ENCODE measurements around the gene SMIM7.
A peak's percentile ranks its signal among the peaks of the same experiment; 100 is the strongest.
"Not testable (repeated sequence)": the region's sequence is repeated elsewhere in the genome, so short reads cannot be mapped to it uniquely, and the experiment has no call there.

The SMIM7 gene

DNA sequence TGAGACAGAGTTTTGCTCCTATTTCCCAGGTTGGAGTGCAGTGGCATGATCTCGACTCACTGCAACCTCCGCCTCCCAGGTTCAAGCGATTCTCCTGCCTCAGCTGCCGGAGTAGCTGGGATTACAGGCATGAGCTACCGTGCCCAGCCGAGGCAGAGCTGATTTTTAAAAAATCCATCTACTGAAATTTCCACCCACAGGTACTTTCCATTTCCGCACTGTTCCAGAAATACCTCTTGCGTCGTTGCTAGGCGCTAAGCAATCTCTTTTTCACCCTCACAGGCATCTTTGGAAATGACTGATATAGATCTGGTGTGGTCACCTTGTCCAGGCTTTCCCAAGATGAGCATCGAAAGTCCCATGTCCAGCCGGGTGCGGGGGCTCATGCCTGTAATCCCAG lies 10.3 kb upstream of the SMIM7 start:
- no peak for DNase-seq (ENCODE audit: low spot score)

DNA sequence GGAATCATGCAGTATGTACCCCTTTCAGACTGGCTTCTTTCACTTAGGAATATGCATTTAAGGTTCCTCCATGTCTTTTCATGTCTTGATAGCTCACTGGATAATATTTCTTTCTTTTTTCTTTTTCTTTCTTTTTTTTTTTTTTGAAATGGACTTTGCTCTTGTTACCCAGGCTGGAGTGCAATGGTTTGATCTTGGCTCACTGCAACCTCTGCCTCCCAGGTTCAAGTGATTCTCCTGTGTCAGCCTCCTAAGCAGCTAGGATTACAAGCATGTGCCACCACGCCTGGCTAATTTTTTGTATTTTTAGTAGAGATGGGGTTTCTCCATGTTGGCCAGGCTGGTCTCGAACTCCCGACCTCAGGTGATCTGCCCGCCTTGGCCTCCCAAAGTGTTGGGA lies 8.8 kb upstream of the SMIM7 start:
- H3K27ac ChIP-seq; DNase-seq (ENCODE audit: low spot score); H3K4me3 ChIP-seq: not testable (repeated sequence)

More for the DNA sequence above, 10.3 kb upstream of the SMIM7 start:
- Histone ChIP-seq H3K27ac (no peak overlapping the region), H3K4me3 (no peak overlapping the region)
- TF ChIP-seq, protein P1, sequence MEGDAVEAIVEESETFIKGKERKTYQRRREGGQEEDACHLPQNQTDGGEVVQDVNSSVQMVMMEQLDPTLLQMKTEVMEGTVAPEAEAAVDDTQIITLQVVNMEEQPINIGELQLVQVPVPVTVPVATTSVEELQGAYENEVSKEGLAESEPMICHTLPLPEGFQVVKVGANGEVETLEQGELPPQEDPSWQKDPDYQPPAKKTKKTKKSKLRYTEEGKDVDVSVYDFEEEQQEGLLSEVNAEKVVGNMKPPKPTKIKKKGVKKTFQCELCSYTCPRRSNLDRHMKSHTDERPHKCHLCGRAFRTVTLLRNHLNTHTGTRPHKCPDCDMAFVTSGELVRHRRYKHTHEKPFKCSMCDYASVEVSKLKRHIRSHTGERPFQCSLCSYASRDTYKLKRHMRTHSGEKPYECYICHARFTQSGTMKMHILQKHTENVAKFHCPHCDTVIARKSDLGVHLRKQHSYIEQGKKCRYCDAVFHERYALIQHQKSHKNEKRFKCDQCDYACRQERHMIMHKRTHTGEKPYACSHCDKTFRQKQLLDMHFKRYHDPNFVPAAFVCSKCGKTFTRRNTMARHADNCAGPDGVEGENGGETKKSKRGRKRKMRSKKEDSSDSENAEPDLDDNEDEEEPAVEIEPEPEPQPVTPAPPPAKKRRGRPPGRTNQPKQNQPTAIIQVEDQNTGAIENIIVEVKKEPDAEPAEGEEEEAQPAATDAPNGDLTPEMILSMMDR (IDR thresholded peaks at IDR 0.05), result no peak

DNA sequence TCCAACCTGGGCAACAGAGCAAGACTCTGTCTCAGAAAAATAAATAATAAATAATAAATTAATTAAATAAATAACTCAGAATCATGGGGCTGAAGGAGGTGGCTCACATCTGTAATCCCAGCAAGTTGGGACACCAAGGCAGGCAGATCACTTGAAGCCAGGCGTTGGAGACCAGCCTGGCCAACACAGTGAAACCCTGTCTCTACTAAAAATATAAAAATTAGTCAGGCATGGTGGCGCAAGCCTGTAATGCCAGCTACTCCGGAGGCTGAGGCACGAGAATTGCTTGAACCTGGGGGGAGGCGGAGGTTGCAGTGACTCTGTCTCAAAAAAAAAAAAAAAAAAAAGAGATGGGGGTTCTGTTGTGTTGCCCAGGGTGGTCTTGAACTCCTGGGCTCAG lies 8.2 kb upstream of the SMIM7 start:
- TF ChIP-seq, protein P1 (IDR thresholded peaks at IDR 0.05), result no peak
- no peak overlapping the region for H3K27ac ChIP-seq
- no peak for DNase-seq (ENCODE audit: low spot score)
- no peak overlapping the region for H3K4me3 ChIP-seq

DNA sequence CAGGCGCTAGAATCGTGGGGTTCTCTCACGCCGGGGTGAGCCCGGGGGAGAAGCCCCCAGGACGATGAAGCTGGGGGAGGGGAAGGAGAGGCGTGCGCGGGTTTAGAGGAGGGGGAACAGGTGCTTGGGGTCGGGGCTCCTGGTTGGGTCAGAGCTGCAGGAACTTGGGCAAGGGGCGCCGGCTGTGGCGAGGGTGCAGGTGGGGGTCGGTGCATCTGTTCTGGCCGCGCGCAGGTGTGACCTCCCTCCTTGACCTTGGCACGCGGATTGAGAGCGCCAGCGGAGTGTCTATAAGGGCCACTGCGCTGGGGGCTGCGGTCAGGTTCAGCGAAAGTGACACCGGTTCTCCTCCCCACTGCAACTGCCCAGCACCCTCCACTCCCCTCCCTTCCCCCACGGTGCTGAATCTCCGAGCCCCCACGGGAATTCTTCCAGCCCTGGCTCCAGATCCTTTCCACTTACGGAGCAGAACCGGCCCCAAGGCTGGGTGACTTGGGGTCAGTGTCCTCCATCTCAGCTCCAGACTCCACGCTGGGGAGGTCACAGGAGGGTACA lies 1.6 kb upstream of the SMIM7 start:
- H3K27ac ChIP-seq, result peak overlapping the region; percentile 62 to 96
- TF ChIP-seq, protein P1 (IDR thresholded peaks at IDR 0.05), result no peak
- peak overlapping the region; percentile 86 for H3K4me3 ChIP-seq
- peak; percentile 83 for DNase-seq (ENCODE audit: low spot score)

DNA sequence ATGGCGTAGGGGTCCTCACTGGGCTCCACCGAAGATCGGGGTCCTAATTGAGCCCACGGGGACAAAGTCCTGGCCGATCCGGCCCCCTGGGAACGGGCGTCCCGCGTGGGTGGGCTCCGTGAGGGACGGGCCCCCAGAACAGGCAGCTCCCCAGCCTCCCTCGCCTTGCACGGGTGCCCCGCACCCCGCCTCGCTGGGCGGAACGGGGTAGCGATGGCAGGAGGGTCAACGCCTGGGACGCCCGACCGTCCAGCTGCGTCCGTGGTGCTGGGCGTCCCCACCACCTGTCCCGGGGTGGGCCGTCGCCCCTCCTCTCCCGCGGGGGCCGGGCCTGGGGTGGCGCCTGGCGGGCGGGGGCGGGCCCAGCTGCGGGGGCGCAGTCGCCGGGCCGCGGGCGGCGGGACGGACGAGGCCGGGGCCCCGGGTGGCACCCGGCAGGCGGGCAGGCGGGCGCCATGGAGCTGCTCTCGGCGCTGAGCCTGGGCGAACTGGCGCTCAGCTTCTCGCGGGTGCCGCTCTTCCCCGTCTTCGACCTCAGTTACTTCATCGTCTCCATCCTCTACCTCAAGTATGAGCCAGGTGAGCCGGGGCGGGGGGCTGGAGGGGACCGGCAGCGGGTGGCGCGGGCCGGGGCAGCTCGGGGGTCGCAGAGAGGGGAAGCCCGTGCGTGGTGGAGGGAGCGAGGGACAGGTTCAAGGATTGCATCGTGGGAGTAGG lies 977 bp upstream of the SMIM7 start, which contains the start of gene TMEM38A:
TMEM38A (plus strand) TSS at position 377 of the 717 bp plus-strand sequence; CDS start at position 456, 79 bp downstream.
- TF ChIP-seq, protein P1 (IDR thresholded peaks at IDR 0.05), result no peak
- H3K4me3 ChIP-seq, result peak within 1 kb of the TSS; percentile 86
- peak within 1 kb of the TSS; percentile 62 to 96 for H3K27ac ChIP-seq
- peak; percentile 71 for DNase-seq (ENCODE audit: low spot score)

DNA sequence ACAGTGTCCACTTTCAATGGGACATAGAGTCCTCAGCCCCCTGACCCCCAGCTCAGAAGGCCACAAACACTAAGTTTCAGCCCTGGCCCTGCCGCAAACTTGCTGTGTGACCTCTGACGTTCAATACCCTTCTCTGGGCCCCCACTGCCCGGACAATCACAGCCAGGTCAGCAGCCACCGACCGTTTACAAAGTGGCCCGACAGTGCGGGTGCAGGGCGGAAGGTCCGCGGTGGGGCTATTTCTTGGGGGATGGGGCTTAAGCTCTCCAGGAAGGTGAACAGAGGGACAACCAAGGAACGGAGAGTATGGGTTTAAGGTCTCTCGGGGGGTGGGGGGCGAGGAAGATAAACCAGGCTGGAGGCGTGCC lies 496 bp downstream of the SMIM7 start:
- no peak for DNase-seq (ENCODE audit: low spot score)
- Histone ChIP-seq H3K4me3 (peak overlapping the region; percentile 86), H3K27ac (peak overlapping the region; percentile 62 to 96)
- TF ChIP-seq, protein P1 (IDR thresholded peaks at IDR 0.05), result no peak

DNA sequence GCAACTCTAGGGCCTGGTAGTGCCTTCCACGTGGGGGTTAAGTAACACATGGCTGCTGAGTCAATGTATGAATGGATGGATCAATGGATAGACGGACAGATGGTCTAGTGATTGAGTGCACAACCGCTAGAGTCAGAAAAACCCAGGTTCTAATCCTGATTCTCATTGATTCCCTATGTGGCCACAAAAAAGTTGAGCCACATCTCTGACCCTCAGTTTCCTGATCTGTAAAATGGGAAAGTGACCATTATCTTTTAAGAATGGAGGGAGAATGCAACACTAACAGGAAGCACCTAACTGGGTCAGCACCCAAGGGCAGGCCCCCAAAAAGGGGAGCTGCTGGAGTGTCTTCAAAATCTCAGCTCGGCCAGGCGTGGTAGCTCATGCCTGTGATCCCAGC lies 2.6 kb downstream of the SMIM7 start:
- no peak for DNase-seq (ENCODE audit: low spot score)
- Histone ChIP-seq H3K4me3 (no peak overlapping the region), H3K27ac (no peak overlapping the region)
- TF ChIP-seq, protein P1 (IDR thresholded peaks at IDR 0.05), result no peak
